Smooth muscle cell (in vitro differentiated cells): Measurements from ENCODE around the gene FHIT. TPM values are rescaled to one million over a fixed set of nuclear protein-coding genes. Genes with fewer than 3 reads are reported as not detected.

Experiments used
- DNase-seq: peaks from one replicate; lab custom pipeline; 2025; ENCODE audit not compliant: unreplicated experiment; lab: John Stamatoyannopoulos, UW
- H2AFZ ChIP-seq: fragments of 200-600 bp; sonication (generic); 2 replicates; pipeline ENCODE4 v1.6.0; 2016; ENCODE audit warnings: antibody characterized with exemption, low read depth, mild to moderate bottlenecking
- H3F3A ChIP-seq: fragments of 200-600 bp; sonication (generic); 2 replicates; pipeline ENCODE4 v1.6.0; 2017; ENCODE audit warnings: antibody characterized with exemption, low read depth
- H3K27ac ChIP-seq: fragments of 200-600 bp; sonication (generic); 2 replicates; pipeline ENCODE4 v1.5.1; 2016; ENCODE audit warnings: low read depth, mild to moderate bottlenecking
- H3K27me3 ChIP-seq: fragments of 200-600 bp; sonication (generic); 2 replicates; pipeline ENCODE4 v1.6.1; 2016; ENCODE audit warnings: low read depth, mild to moderate bottlenecking
- H3K36me3 ChIP-seq: fragments of 200-600 bp; sonication (generic); 2 replicates; pipeline ENCODE4 v1.5.1; 2016; ENCODE audit warnings: low read depth
- H3K4me1 ChIP-seq: fragments of 200-600 bp; sonication (generic); 2 replicates; pipeline ENCODE4 v1.5.1; 2016; ENCODE audit warnings: low read depth
- H3K4me2 ChIP-seq: fragments of 200-600 bp; sonication (generic); 2 replicates; pipeline ENCODE4 v1.6.0; 2016; ENCODE audit warnings: mild to moderate bottlenecking
- H3K4me3 ChIP-seq: fragments of 200-600 bp; sonication (generic); 2 replicates; pipeline ENCODE4 v1.5.1; 2016; ENCODE audit warnings: mild to moderate bottlenecking
- H3K79me2 ChIP-seq: fragments of 200-600 bp; sonication (generic); 2 replicates; pipeline ENCODE4 v1.6.0; 2016; ENCODE audit warnings: low read depth, mild to moderate bottlenecking
- H3K9ac ChIP-seq: fragments of 200-600 bp; sonication (generic); 2 replicates; pipeline ENCODE4 v1.6.0; 2016; ENCODE audit warnings: low read depth
- H3K9me3 ChIP-seq: fragments of 200-600 bp; sonication (generic); replicated peaks from 2 replicates; pipeline ENCODE4 v1.5.1; 2016; ENCODE audit warnings: low read depth
- H4K20me1 ChIP-seq: fragments of 200-600 bp; sonication (generic); 2 replicates; pipeline ENCODE4 v1.6.0; 2016; ENCODE audit warnings: low read depth
- CTCF ChIP-seq: fragments of 200-600 bp; sonication (generic); IDR thresholded peaks from 2 replicates; pipeline ENCODE4 v1.5.1; 2017; ENCODE audit warnings: borderline replicate concordance, mild to moderate bottlenecking, antibody characterized with exemption; ENCODE audit not compliant: insufficient read depth, poor library complexity, severe bottlenecking
- WGBS: methylation state at CpG from one replicate; pipeline ENCODE4 v1.1.7; 2016; ENCODE audit warnings: low lambda C conversion rate; 5-methylcytosine and 5-hydroxymethylcytosine counted together
- polyA plus RNA-seq: library from polyadenylated mRNA; unstranded; fragments of >200 nt; fragmentation: Nextera tagmentation; extraction: Ambion mirVana; gene quantifications from 2 replicates; pipeline ENCODE4 v1.2.1, GENCODE V29; 2016
- total RNA-seq: library from RNA; depleted of rRNA; stranded (reverse); fragments of >200 nt; gene quantifications from 2 replicates; pipeline ENCODE4 v1.2.3, GENCODE V29; 2014

The FHIT gene
- total and polyA plus RNA-seq, 2 experiments from 2014 or later, result 5.9 to 6.7 TPM

DNA sequence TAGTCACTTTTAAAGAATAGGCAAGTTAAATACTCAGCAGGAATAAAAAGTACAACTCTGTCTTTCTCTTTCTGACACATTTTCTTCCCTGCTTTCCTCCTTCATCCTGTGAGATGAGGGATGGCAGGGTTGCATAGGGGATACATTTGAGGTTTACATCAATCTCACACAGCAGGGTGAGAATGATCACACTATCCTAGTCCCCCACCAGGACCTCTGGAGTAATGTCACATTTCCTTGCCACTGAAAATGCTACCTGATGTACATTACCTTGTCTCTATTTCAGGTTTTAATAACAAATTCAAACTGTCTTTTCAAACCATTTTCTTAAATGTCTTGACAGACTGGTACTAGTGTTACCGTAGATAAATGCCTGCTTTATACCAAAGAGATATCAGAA lies 816.9 kb downstream of the FHIT start:
- Histone ChIP-seq H2AFZ (no peak overlapping the region), H4K20me1 (no peaks in the 10 kb centered on the region), H3K27ac (peak overlapping the region; percentile 84), H3K4me3 (no peak overlapping the region), H3F3A (peaks cover 9% of the 10 kb centered on the region), H3K4me1 (no peaks in the 10 kb centered on the region), H3K9me3 (no peaks in the 10 kb centered on the region), H3K36me3 (no peaks in the 10 kb centered on the region), H3K4me2 (no peak overlapping the region), H3K79me2 (no peaks in the 10 kb centered on the region), H3K9ac (no peak overlapping the region), H3K27me3 (no peaks in the 10 kb centered on the region)
- WGBS, result 88% methylated on average over 1 of the region's 1 CpG
- no peak for TF ChIP-seq CTCF
- no peak for DNase-seq

- H3K27me3 ChIP-seq, result no peaks in the 10 kb centered on the region
- H4K20me1 ChIP-seq, result no peaks in the 10 kb centered on the region
- no peaks in the 10 kb centered on the region for H3K4me1 ChIP-seq
- DNase-seq, result no peak
- 50% methylated on average over 5 of the region's 5 CpGs for WGBS
- no peaks in the 10 kb centered on the region for H3K79me2 ChIP-seq
- H3K27ac ChIP-seq, result no peak overlapping the region
- peak; percentile 14 for TF ChIP-seq CTCF
- H2AFZ ChIP-seq, result no peak overlapping the region
- H3K36me3 ChIP-seq, result no peaks in the 10 kb centered on the region
- no peak overlapping the region for H3K4me2 ChIP-seq
- H3K9ac ChIP-seq, result no peak overlapping the region
- no peaks in the 10 kb centered on the region for H3K9me3 ChIP-seq
- no peak overlapping the region for H3K4me3 ChIP-seq
- H3F3A ChIP-seq, result peaks cover 9% of the 10 kb centered on the region
These were observed 819.7 kb downstream of the FHIT start for GRCh38 chr3:60431599-60431958.

DNA sequence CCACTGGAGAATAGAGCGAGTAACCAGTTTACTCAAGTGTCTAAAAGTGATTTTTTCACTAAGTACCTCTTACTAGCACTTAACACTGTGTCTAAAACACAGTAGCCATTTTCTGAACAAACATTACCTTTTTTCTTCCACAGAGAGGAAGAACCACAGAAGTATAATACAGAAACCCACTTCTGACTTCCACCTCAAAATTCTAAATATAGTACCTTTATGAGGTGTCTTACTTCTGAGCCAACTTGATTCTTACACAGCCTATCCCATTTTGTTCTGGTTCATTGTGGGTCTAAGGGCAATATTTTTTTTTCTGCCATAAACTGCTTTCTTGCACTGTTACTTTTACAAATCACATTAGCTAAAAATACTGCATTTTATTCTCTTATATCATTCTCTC lies 821.0 kb downstream of the FHIT start:
- no peak for DNase-seq
- H3K4me2 ChIP-seq, result no peak overlapping the region
- H3F3A ChIP-seq, result peaks cover 3% of the 10 kb centered on the region
- H3K36me3 ChIP-seq, result no peaks in the 10 kb centered on the region
- 88% methylated on average over 1 of the region's 1 CpG for WGBS
- H3K4me1 ChIP-seq, result no peaks in the 10 kb centered on the region
- no peak overlapping the region for H3K4me3 ChIP-seq
- TF ChIP-seq CTCF, result no peak
- H3K9ac ChIP-seq, result no peak overlapping the region
- H3K79me2 ChIP-seq, result no peaks in the 10 kb centered on the region
- H3K9me3 ChIP-seq, result no peaks in the 10 kb centered on the region
- no peaks in the 10 kb centered on the region for H3K27me3 ChIP-seq
- no peak overlapping the region for H3K27ac ChIP-seq
- no peak overlapping the region for H2AFZ ChIP-seq
- H4K20me1 ChIP-seq, result no peaks in the 10 kb centered on the region

DNA sequence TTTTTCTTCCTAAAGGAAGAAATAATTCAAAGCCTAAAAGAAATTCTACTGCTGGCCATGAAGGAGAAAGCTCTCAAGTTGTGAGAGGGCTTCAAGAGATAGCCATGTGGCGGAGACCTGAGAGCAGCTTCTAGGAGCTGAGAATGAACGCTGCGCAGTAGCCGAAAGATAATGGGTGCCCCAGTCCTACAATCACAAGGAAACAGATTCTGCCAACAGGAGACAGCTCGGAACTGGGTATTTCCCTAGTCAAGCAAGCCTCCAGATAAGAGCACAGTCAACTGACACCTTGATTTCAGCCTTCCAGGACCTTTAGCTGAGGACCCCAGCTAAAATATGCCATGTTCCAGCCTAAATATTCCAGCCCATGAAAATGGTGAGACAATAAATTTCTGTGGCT lies 824.1 kb downstream of the FHIT start:
- Histone ChIP-seq H3K27me3 (no peaks in the 10 kb centered on the region), H3F3A (no peaks in the 10 kb centered on the region), H3K27ac (no peak overlapping the region), H3K79me2 (no peaks in the 10 kb centered on the region), H4K20me1 (no peaks in the 10 kb centered on the region), H3K36me3 (no peaks in the 10 kb centered on the region), H3K4me2 (no peak overlapping the region), H3K9ac (no peak overlapping the region), H3K4me3 (no peak overlapping the region), H3K4me1 (no peaks in the 10 kb centered on the region), H2AFZ (no peak overlapping the region), H3K9me3 (no peaks in the 10 kb centered on the region)
- DNase-seq, result no peak
- WGBS, result 100% methylated on average over 5 of the region's 5 CpGs
- no peak for TF ChIP-seq CTCF
